DOHH2 (cell line): ENCODE data around the gene ZBTB24.

Experiments used
- H3F3A ChIP-seq: fragments of 200-600 bp; sonication (generic), shearing (Covaris generic); 2 replicates; pipeline ENCODE4 v1.6.0; 2016; ENCODE audit warnings: antibody characterized with exemption, mild to moderate bottlenecking; ENCODE audit not compliant: control insufficient read depth, insufficient read depth
- H3K27ac ChIP-seq: fragments of 200-600 bp; sonication (generic); 2 replicates; pipeline ENCODE4 v1.5.1; 2014; ENCODE audit warnings: low read depth, mild to moderate bottlenecking, low read length, moderate library complexity
- H3K27me3 ChIP-seq: fragments of 200-600 bp; sonication (generic); 2 replicates; pipeline ENCODE4 v1.6.1; 2014; ENCODE audit warnings: mild to moderate bottlenecking, low read length, mixed read lengths; ENCODE audit not compliant: control insufficient read depth
- H3K36me3 ChIP-seq: fragments of 200-600 bp; sonication (generic); 2 replicates; pipeline ENCODE4 v1.6.1; 2014; ENCODE audit warnings: mild to moderate bottlenecking, low read length, moderate library complexity, mixed read lengths; ENCODE audit not compliant: control insufficient read depth
- H3K4me1 ChIP-seq: fragments of 200-600 bp; sonication (generic); 2 replicates; pipeline ENCODE4 v1.6.1; 2014; ENCODE audit warnings: mild to moderate bottlenecking, low read length, mixed read lengths; ENCODE audit not compliant: control insufficient read depth
- H3K4me2 ChIP-seq: fragments of 200-600 bp; sonication (generic); 2 replicates; pipeline ENCODE4 v1.6.0; 2014; ENCODE audit warnings: mild to moderate bottlenecking, low read length, moderate library complexity
- H3K4me3 ChIP-seq: fragments of 200-600 bp; sonication (generic); 2 replicates; pipeline ENCODE4 v1.5.1; 2014; ENCODE audit warnings: mild to moderate bottlenecking, low read length, mixed read lengths
- H3K79me2 ChIP-seq: fragments of 200-600 bp; sonication (generic); 2 replicates; pipeline ENCODE4 v1.6.1; 2014; ENCODE audit warnings: mild to moderate bottlenecking, low read length, mixed read lengths; ENCODE audit not compliant: control insufficient read depth
- H3K9me2 ChIP-seq: fragments of 200-600 bp; sonication (generic); replicated peaks from 2 replicates; pipeline ENCODE4 v1.6.1; 2014; ENCODE audit warnings: mild to moderate bottlenecking, low read length, mixed read lengths; ENCODE audit not compliant: control insufficient read depth
- H3K9me3 ChIP-seq: fragments of 200-600 bp; sonication (generic); 2 replicates; pipeline ENCODE4 v1.6.1; 2014; ENCODE audit warnings: antibody characterized with exemption, low read length, mixed read lengths; ENCODE audit not compliant: control insufficient read depth, insufficient read depth
- H4K20me1 ChIP-seq: fragments of 200-600 bp; sonication (generic); 2 replicates; pipeline ENCODE4 v1.6.0; 2014; ENCODE audit warnings: low read depth, mild to moderate bottlenecking, antibody characterized with exemption, low read length, moderate library complexity; ENCODE audit not compliant: control insufficient read depth, insufficient read depth
- EZH2phosphoT487 ChIP-seq: fragments of 200-600 bp; sonication (generic); IDR thresholded peaks from 2 replicates; pipeline ENCODE4 v1.6.1; 2017; ENCODE audit warnings: borderline replicate concordance, mild to moderate bottlenecking, antibody characterized with exemption, low read length, moderate library complexity, mixed read lengths
- TF ChIP-seq, protein P1 (sequence below): fragments of 200-600 bp; sonication (generic); IDR thresholded peaks from one replicate; pipeline ENCODE4 v1.5.1; 2014; ENCODE audit warnings: antibody characterized with exemption, mild to moderate bottlenecking, low read depth, low read length; ENCODE audit not compliant: poor library complexity, severe bottlenecking

The ZBTB24 gene

DNA sequence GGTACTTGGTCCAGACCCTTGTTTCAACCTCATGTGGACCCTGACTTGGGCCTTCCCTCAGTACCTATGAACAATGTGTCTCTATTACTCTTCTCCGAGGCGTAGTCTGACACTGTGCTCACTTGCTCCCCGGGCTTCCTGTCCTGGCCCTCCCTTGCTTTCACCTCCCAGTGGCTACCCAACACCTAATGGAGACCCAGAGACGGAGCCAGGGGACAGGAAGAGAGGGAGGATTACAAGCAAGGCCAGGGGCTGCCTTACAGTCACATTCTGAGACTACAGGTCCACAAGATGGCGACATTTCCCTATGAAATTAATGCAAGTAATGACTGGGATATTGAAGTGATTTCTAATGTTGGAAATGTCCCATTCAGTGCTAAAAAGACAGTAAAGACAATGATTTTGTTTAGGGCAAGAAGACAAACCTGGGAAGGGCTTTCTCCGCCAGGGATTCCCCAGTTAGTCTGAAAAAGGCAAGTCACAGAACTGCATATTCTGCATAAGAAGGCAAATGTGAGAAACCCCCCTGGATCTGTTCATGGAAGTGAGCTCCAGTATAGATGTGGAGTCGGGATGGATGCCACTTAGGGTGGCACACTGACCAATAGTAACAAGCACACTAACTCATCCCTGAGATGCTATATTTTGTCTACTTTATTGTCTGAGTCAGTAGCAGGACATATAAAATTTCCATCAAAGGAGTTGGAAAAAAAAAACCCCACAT lies 44.0 kb upstream of the ZBTB24 start:
- TF ChIP-seq, protein P1, sequence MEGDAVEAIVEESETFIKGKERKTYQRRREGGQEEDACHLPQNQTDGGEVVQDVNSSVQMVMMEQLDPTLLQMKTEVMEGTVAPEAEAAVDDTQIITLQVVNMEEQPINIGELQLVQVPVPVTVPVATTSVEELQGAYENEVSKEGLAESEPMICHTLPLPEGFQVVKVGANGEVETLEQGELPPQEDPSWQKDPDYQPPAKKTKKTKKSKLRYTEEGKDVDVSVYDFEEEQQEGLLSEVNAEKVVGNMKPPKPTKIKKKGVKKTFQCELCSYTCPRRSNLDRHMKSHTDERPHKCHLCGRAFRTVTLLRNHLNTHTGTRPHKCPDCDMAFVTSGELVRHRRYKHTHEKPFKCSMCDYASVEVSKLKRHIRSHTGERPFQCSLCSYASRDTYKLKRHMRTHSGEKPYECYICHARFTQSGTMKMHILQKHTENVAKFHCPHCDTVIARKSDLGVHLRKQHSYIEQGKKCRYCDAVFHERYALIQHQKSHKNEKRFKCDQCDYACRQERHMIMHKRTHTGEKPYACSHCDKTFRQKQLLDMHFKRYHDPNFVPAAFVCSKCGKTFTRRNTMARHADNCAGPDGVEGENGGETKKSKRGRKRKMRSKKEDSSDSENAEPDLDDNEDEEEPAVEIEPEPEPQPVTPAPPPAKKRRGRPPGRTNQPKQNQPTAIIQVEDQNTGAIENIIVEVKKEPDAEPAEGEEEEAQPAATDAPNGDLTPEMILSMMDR = peak; percentile 80
- no peak for TF ChIP-seq EZH2phosphoT487
- Histone ChIP-seq H3K4me1 (no peaks in the 10 kb centered on the region), H3K36me3 (no peaks in the 10 kb centered on the region), H3K27ac (no peak overlapping the region), H3K4me3 (no peak overlapping the region), H3K9me3 (no peaks in the 10 kb centered on the region), H3K9me2 (no peaks in the 10 kb centered on the region), H4K20me1 (no peaks in the 10 kb centered on the region), H3K79me2 (no peaks in the 10 kb centered on the region), H3K27me3 (peaks cover 9% of the 10 kb centered on the region), H3K4me2 (no peak overlapping the region), H3F3A (no peaks in the 10 kb centered on the region)

DNA sequence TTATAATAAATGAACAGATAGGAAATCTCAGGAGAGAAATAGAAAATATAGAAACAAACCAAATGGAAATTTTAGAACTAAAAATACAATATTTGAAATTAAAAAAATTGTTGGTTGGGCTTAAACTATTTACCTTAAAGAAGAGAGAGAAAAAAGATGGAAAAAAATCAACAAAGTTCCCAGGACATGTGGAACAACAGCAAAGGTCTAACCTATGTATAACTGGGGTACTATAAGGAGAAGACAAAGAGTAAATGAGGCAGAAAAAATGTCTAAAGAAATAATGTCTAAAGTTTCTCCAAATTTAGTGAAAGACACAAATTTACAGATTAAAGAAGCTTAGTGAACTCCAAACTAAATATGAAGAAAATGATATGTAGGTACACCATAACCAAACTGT lies 41.1 kb upstream of the ZBTB24 start:
- Histone ChIP-seq H3K27ac (no peak overlapping the region), H3K4me1 (no peaks in the 10 kb centered on the region), H3F3A (no peaks in the 10 kb centered on the region), H4K20me1 (no peaks in the 10 kb centered on the region), H3K9me3 (no peaks in the 10 kb centered on the region), H3K36me3 (no peaks in the 10 kb centered on the region), H3K4me2 (no peak overlapping the region), H3K27me3 (peaks cover 5% of the 10 kb centered on the region), H3K9me2 (no peaks in the 10 kb centered on the region), H3K4me3 (no peak overlapping the region), H3K79me2 (no peaks in the 10 kb centered on the region)
- TF ChIP-seq EZH2phosphoT487 = no peak
- TF ChIP-seq, protein P1 = no peak

DNA sequence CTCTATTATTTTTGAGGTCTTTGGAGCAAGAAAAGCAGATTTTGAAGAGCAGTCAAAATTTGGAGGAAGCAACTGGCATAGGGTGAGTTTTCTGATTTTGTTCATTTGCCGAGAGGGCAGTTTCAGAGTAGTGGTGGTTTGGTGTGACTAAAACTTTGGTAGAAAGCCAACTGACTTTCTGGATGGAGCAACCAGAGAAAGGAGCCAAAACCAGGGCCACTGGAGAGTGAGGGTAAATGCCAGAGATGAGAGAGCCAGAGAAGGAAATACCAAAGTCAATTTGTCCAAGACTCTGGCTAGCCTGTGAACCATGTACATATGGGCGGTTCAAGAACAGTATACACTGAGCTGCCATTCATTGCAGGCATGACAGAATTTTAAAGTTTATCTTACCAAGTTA lies 40.5 kb upstream of the ZBTB24 start:
- Histone ChIP-seq H3K4me3 (no peak overlapping the region), H4K20me1 (no peaks in the 10 kb centered on the region), H3F3A (no peaks in the 10 kb centered on the region), H3K27ac (no peak overlapping the region), H3K27me3 (peaks cover 4% of the 10 kb centered on the region), H3K4me1 (no peaks in the 10 kb centered on the region), H3K36me3 (no peaks in the 10 kb centered on the region), H3K9me3 (no peaks in the 10 kb centered on the region), H3K9me2 (no peaks in the 10 kb centered on the region), H3K79me2 (no peaks in the 10 kb centered on the region), H3K4me2 (no peak overlapping the region)
- TF ChIP-seq, protein P1 = no peak
- no peak for TF ChIP-seq EZH2phosphoT487
